ENCODE measurements around the gene ZNF337.
A peak's percentile ranks its signal among the peaks of the same experiment; 100 is the strongest.
"Not testable (repeated sequence)": the region's sequence is repeated elsewhere in the genome, so short reads cannot be mapped to it uniquely, and the experiment has no call there.

The ZNF337 gene

GRCh38 chr20:25707695-25708094, 11.0 kb upstream of the ZNF337 start:
- no peak for DNase-seq (ENCODE audit: low read depth, low spot score)
- H3K4me3 ChIP-seq (ENCODE audit: low read depth, low read length) = no peak overlapping the region
- TF ChIP-seq CTCF (IDR thresholded peaks at IDR 0.05; ENCODE audit: low read depth, low read length) = no peak
- in situ Hi-C loops (cut with HindIII; ENCODE audit: low sequenced_read_pairs) = no loop called here

DNA sequence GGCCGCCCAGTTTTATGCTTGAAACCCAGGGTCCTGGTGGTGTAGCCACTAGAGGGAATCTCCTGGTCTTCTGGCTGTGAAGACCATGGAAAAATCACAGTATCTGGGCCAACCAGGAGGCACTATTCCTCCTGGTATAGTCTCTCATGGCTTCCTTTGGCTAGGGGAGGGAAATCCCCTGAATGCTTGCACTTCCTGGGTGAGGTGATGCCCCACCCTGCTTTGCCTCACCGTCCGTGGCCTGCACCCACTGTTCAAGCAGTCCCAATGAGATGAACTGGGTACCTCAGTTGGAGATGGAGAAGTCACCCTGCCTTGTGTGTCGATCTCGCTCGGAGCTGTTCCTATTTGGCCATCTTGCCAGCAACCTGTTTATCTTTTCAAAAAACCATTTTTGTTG, 10.1 kb upstream of the ZNF337 start:
- DNase-seq (ENCODE audit: low read depth, low spot score) = no peak
- no peak for TF ChIP-seq CTCF (IDR thresholded peaks at IDR 0.05; ENCODE audit: low read depth, low read length)
- in situ Hi-C loops (cut with HindIII; ENCODE audit: low sequenced_read_pairs) = no loop called here
- no peak overlapping the region for H3K4me3 ChIP-seq (ENCODE audit: low read depth, low read length)

GRCh38 chr20:25705830-25706351, 9.2 kb upstream of the ZNF337 start:
- TF ChIP-seq CTCF (IDR thresholded peaks at IDR 0.05; ENCODE audit: low read depth, low read length) = no peak
- in situ Hi-C loops (cut with HindIII; ENCODE audit: low sequenced_read_pairs) = no loop called here
- no peak overlapping the region for H3K4me3 ChIP-seq (ENCODE audit: low read depth, low read length)

GRCh38 chr20:25704303-25704702, 7.7 kb upstream of the ZNF337 start:
- DNase-seq (ENCODE audit: low read depth, low spot score); in situ Hi-C loops (cut with HindIII; ENCODE audit: low sequenced_read_pairs); H3K4me3 ChIP-seq (ENCODE audit: low read depth, low read length): not testable (repeated sequence)

More at GRCh38 chr20:25705830-25706351, 9.2 kb upstream of the ZNF337 start:
- no peak for DNase-seq (ENCODE audit: low read depth, low spot score)

- DNase-seq (ENCODE audit: low read depth, low spot score); H3K4me3 ChIP-seq (ENCODE audit: low read depth, low read length); in situ Hi-C loops (cut with HindIII; ENCODE audit: low sequenced_read_pairs): not testable (repeated sequence)
Observed at GRCh38 chr20:25700835-25701234, 4.2 kb upstream of the ZNF337 start.

DNA sequence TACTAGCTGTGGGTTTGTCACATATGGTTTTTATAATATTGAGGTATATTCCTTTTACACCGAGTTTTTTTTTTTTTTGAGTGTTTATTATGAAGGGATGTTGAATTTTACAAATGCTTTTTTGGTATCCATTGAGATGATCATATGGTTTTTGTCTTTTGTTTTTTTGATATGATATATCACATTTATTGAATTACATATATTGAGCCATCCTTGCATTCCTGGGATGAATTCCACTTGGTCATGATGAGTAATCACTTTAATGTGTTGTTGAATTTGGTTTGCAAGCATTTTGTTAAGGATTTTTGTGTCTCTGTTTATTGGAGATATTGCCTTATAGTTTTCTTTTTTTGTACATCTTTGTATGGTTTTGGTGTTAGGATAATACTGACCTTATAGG, 3.3 kb upstream of the ZNF337 start:
- in situ Hi-C loops (cut with HindIII; ENCODE audit: low sequenced_read_pairs) = no loop called here
- TF ChIP-seq CTCF (IDR thresholded peaks at IDR 0.05; ENCODE audit: low read depth, low read length) = no peak

DNA sequence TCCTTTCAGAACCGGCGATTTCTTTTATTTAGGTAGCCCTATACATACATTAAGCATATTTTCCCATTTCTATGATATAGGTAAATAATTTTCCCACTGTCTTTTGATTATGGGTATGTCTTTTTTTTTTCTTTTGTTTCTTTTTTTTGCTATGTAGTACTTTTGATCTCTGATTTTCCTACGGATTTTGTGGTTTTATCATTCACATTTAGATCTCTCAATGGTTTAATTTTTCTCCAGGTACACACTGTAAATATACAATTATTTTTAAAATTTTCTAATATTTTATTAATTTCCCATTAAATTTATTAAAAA, 436 bp upstream of the ZNF337 start:
- no peak for DNase-seq (ENCODE audit: low read depth, low spot score)
- TF ChIP-seq CTCF (IDR thresholded peaks at IDR 0.05; ENCODE audit: low read depth, low read length) = no peak
- H3K4me3 ChIP-seq (ENCODE audit: low read depth, low read length) = peak overlapping the region; percentile 96
- in situ Hi-C loops (cut with HindIII; ENCODE audit: low sequenced_read_pairs) = no loop called here

More for the DNA sequence above, 3.3 kb upstream of the ZNF337 start:
- peak; percentile 17 for DNase-seq (ENCODE audit: low read depth, low spot score)
- H3K4me3 ChIP-seq (ENCODE audit: low read depth, low read length) = no peak overlapping the region

Data from astrocyte of the spinal cord (primary cell).